Type B pancreatic cell (in vitro differentiated cells): ENCODE measurements around the gene ZNF385C. TPM values are rescaled to one million over a fixed set of nuclear protein-coding genes. Genes with fewer than 3 reads are reported as not detected.

ENCODE experiments used
- DNase-seq: peaks from one replicate; pipeline ENCODE4 v3.0.0; 2021; ENCODE audit warnings: mixed read lengths; ENCODE audit not compliant: unreplicated experiment; ENCODE audit errors: extremely low spot score
- H3K27ac Mint-ChIP-seq: 2 replicates; pipeline ENCODE4 v1.8.0; 2021; ENCODE audit warnings: mild to moderate bottlenecking, mixed read lengths
- H3K27me3 Mint-ChIP-seq: 2 replicates; pipeline ENCODE4 v1.8.0; 2021; ENCODE audit warnings: mixed read lengths
- H3K36me3 Mint-ChIP-seq: 2 replicates; pipeline ENCODE4 v1.8.0; 2021; ENCODE audit warnings: mixed read lengths
- H3K4me1 Mint-ChIP-seq: one replicate; pipeline ENCODE4 v1.8.0; 2021; ENCODE audit warnings: mixed read lengths; ENCODE audit not compliant: unreplicated experiment
- H3K4me3 Mint-ChIP-seq: 2 replicates; pipeline ENCODE4 v1.8.0; 2021; ENCODE audit warnings: mild to moderate bottlenecking, mixed read lengths
- H3K9me3 Mint-ChIP-seq: 2 replicates; pipeline ENCODE4 v1.8.0; 2021; ENCODE audit warnings: mixed read lengths
- CTCF ChIP-seq: fragments of 200-600 bp; sonication (generic); conservative IDR thresholded peaks from 2 replicates; pipeline ENCODE4 v1.5.0; 2021; ENCODE audit warnings: antibody characterized with exemption, mild to moderate bottlenecking
- total RNA-seq: library from RNA; stranded (reverse); gene quantifications from 2 replicates; pipeline ENCODE4 v1.2.1, GENCODE V29; 2021; ENCODE audit warnings: low replicate concordance

The ZNF385C gene
- total RNA-seq, 1 donor from 2014 or later: 3.3 TPM

DNA sequence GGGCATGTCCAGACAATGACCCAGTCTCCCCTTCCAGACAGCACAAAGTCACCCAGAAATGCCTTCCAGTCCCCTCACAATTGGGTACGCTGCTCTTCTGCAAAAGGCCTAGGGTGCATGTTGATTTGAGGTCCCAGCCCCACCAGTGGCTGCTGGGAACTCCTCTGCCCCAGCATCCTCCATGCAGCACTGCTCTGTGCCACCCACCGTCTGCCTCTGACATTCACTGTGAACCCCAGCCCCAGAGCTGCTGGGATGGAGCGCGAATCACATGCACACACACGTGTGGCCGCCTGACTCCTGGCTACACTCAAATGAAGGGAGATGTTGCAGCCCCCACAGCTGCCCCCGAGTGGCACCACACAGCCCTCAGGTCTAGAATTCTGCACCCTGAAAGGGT lies 46.6 kb downstream of the ZNF385C start:
- H3K9me3 Mint-ChIP-seq: no peaks in the 10 kb centered on the region
- H3K4me3 Mint-ChIP-seq: peak overlapping the region; percentile 91
- no peaks in the 10 kb centered on the region for H3K36me3 Mint-ChIP-seq
- H3K27me3 Mint-ChIP-seq: peaks cover 41% of the 10 kb centered on the region
- DNase-seq: no peak
- H3K4me1 Mint-ChIP-seq: peaks cover 16% of the 10 kb centered on the region
- no peak overlapping the region for H3K27ac Mint-ChIP-seq
- no peak for TF ChIP-seq CTCF

GRCh38 chr17:42051013-42051400 lies 47.3 kb downstream of the ZNF385C start:
- DNase-seq: no peak
- Mint-ChIP-seq H3K36me3 (no peaks in the 10 kb centered on the region), H3K4me3 (peak overlapping the region; percentile 91), H3K9me3 (no peaks in the 10 kb centered on the region), H3K27ac (peak overlapping the region; percentile 62), H3K27me3 (peaks cover 41% of the 10 kb centered on the region), H3K4me1 (peaks cover 16% of the 10 kb centered on the region)
- no peak for TF ChIP-seq CTCF

DNA sequence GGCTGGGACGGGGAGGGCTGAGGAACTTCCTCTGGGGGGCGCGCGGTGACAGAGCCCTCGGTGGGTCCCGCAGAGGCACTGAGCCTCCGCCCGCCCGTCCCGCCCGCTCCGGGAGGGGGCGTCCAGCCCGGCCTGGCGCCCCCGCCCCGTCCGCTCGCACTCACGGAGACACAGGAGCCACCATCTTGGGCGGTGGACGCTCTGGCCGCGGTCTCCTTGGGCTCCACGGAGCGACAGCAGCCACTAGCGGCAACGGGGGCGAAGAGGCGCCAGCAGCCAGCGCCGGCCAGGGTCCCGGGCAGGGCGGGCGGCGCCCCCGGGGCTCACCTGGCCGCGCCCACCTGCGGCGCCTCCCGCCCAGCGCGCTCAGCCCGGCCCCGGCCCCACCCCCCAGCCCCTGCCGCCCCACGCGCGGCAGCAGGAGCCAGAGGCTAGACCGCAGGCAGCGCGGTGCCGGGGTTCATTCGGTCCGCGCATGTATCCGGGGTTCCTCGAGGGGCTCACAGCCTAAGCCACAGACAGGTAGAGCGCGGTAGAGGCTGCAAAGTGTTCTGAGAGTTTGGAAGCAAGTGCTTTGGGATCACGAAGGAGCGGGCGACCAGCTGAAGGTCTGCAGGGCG lies 47.8 kb downstream of the ZNF385C start, which contains the start of gene C17orf113:
C17orf113 (minus strand) TSS at position 209 of the 620 bp plus-strand sequence. CDS start 7,225 bp downstream, outside the sequence.
- Mint-ChIP-seq H3K36me3 (no peaks in the 10 kb centered on the region), H3K4me3 (peak within 1 kb of the TSS; percentile 93), H3K27ac (peak within 1 kb of the TSS; percentile 66), H3K9me3 (no peaks in the 10 kb centered on the region), H3K27me3 (peaks cover 38% of the 10 kb centered on the region), H3K4me1 (peaks cover 15% of the 10 kb centered on the region)
- TF ChIP-seq CTCF: peak; percentile 58
- DNase-seq: no peak

DNA sequence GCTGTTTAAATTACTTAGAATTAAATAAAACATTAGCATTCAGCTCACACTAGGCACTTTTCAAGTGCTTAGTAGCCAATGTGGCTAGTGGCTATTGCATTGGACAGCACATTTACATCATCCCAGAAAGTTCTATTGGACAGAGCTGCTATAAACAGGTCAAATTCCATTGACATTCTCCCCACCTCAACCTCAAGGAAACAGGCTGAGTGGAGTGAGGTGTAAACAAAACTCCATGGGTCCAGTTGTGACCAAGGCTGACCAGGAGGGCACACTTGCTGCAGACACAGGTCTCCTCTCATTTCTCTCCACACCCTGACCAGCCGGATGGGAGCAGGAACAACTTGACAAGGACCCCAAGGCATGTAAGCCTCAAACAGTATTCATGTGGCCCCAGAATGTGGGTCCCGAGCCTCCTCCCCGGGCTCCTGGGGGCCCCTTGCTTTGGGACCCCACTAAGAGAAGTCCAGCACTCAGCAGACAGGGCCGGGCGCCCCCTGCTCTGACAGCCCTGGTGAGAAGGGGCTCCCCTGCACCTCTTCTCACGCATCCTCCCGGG lies 48.4 kb downstream of the ZNF385C start:
- Mint-ChIP-seq H3K4me1 (peaks cover 9% of the 10 kb centered on the region), H3K9me3 (no peaks in the 10 kb centered on the region), H3K36me3 (no peaks in the 10 kb centered on the region), H3K27me3 (peaks cover 33% of the 10 kb centered on the region), H3K4me3 (peak overlapping the region; percentile 93), H3K27ac (peak overlapping the region; percentile 66)
- DNase-seq: no peak
- TF ChIP-seq CTCF: no peak

- H3K36me3 Mint-ChIP-seq: no peaks in the 10 kb centered on the region
- no peak overlapping the region for H3K4me3 Mint-ChIP-seq
- no peak overlapping the region for H3K27ac Mint-ChIP-seq
- DNase-seq: no peak
- H3K9me3 Mint-ChIP-seq: no peaks in the 10 kb centered on the region
- H3K27me3 Mint-ChIP-seq: peaks cover 12% of the 10 kb centered on the region
- no peak for TF ChIP-seq CTCF
- peaks cover 7% of the 10 kb centered on the region for H3K4me1 Mint-ChIP-seq
Measured at GRCh38 chr17:42047343-42047742, 50.9 kb downstream of the ZNF385C start.
